PC-9 (cell line): ENCODE measurements around the gene UVRAG.

Source experiments
- EZH2 ChIP-seq: fragments of 200-600 bp; sonication (generic); IDR thresholded peaks from 2 replicates; pipeline ENCODE4 v1.8.0; 2017; ENCODE audit warnings: antibody characterized with exemption, low read depth
- TF ChIP-seq, protein P1 (sequence below): fragments of 200-600 bp; sonication (generic); conservative IDR thresholded peaks from 2 replicates; pipeline ENCODE4 v1.6.1; 2017; ENCODE audit warnings: mixed run types, antibody characterized with exemption, mild to moderate bottlenecking, moderate library complexity

DNA sequence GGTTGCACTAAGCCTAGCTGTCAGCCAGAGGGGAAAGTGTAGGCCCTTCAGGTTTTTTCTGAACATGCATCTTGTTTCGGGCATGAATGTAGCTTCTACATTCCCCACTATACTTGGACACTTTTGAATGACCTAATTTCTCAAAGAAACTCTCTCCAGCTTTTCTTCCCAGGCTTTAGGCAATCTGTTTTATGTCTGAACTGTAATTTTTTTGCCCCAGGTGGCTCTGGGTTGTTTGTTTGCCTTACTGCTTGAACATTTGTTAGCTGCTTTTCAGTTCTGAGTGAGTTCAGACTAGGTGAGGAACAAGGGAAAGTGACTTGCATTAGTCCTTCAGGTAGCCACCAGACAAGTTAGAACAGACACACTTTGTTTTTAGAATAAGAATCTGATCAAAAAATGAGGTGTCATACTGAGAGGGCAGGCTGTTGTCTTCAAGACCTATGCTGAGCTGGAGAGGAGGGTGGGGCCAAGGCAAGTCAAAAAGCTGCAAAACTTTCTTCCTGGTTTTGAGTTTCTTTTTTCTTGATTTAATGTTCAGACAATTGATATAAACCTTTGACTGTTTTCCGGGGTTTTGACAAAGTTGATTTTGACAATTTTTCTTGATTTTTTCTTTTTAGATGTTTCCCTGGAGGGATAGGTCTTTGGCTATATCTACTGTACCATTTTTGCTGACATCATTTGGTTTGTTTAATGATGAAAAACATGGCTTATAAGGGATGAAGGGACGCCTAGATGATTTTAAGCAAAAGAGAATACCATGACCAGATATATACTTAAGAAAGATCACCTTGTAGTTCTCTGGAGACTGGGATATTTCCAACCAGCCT is 208.4 kb downstream of the UVRAG start:
- no peak for TF ChIP-seq EZH2
- TF ChIP-seq, protein P1, sequence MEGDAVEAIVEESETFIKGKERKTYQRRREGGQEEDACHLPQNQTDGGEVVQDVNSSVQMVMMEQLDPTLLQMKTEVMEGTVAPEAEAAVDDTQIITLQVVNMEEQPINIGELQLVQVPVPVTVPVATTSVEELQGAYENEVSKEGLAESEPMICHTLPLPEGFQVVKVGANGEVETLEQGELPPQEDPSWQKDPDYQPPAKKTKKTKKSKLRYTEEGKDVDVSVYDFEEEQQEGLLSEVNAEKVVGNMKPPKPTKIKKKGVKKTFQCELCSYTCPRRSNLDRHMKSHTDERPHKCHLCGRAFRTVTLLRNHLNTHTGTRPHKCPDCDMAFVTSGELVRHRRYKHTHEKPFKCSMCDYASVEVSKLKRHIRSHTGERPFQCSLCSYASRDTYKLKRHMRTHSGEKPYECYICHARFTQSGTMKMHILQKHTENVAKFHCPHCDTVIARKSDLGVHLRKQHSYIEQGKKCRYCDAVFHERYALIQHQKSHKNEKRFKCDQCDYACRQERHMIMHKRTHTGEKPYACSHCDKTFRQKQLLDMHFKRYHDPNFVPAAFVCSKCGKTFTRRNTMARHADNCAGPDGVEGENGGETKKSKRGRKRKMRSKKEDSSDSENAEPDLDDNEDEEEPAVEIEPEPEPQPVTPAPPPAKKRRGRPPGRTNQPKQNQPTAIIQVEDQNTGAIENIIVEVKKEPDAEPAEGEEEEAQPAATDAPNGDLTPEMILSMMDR: no peak
